HFF-Myc (cell line): Measurements from ENCODE around the gene PHGDH.

Experiments
- DNase-seq: peaks from one replicate; pipeline ENCODE4 v3.0.0-alpha.2; 2011; ENCODE audit warnings: low read depth; ENCODE audit errors: extremely low read depth
- H3K4me3 ChIP-seq: replicated peaks from 2 replicates; pipeline ENCODE4 v1.5.1; 2011; ENCODE audit warnings: low read depth, mild to moderate bottlenecking, control low read depth, low read length
- TF ChIP-seq, protein P1 (sequence below): IDR thresholded peaks from 2 replicates; pipeline ENCODE4 v1.5.1; 2012; ENCODE audit warnings: mild to moderate bottlenecking, low read depth, low read length, control low read depth; ENCODE audit errors: missing control alignments

Gene PHGDH

DNA sequence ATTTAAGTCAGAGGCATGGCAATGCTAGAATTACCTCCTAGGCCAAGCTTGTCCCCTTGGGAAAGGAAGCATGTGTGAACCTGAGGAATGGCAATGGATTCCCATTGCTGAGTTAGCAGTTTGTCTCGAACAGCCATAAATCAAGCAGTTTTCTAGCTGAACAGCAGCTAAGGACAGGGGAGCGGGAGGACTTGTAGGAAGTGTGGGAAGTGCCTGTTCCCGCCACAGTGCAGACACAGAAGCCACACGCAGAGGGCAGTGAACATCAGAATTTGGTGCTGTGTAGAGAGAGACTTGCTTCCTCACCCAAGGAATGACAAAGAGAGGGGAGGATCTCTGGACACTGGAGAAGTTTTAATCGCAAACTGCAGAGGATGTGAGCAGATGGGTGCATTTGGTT lies 3.8 kb downstream of the PHGDH start:
- TF ChIP-seq, protein P1, sequence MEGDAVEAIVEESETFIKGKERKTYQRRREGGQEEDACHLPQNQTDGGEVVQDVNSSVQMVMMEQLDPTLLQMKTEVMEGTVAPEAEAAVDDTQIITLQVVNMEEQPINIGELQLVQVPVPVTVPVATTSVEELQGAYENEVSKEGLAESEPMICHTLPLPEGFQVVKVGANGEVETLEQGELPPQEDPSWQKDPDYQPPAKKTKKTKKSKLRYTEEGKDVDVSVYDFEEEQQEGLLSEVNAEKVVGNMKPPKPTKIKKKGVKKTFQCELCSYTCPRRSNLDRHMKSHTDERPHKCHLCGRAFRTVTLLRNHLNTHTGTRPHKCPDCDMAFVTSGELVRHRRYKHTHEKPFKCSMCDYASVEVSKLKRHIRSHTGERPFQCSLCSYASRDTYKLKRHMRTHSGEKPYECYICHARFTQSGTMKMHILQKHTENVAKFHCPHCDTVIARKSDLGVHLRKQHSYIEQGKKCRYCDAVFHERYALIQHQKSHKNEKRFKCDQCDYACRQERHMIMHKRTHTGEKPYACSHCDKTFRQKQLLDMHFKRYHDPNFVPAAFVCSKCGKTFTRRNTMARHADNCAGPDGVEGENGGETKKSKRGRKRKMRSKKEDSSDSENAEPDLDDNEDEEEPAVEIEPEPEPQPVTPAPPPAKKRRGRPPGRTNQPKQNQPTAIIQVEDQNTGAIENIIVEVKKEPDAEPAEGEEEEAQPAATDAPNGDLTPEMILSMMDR = no peak
- DNase-seq = no peak
- H3K4me3 ChIP-seq = no peak overlapping the region

DNA sequence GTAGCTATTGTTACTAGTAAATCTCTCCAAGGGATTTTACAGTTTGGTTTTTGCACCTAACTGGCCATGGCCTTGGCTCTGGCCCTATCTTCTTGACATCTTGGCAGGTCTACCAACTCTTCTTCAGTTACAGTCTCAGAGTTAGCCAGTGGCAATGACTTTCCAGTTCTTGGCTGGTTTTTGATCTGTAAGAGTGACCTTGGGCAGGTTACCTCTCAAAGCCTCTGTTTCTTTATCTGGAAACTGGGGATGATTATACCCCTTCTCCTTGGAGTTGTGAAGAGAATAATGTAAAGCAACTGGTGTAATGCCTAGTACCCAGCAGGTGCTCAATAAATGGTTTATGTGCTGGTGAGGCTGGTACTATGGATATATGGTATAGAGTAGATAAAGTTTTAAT lies 6.7 kb downstream of the PHGDH start:
- TF ChIP-seq, protein P1 = no peak
- no peak for DNase-seq
- no peak overlapping the region for H3K4me3 ChIP-seq

DNA sequence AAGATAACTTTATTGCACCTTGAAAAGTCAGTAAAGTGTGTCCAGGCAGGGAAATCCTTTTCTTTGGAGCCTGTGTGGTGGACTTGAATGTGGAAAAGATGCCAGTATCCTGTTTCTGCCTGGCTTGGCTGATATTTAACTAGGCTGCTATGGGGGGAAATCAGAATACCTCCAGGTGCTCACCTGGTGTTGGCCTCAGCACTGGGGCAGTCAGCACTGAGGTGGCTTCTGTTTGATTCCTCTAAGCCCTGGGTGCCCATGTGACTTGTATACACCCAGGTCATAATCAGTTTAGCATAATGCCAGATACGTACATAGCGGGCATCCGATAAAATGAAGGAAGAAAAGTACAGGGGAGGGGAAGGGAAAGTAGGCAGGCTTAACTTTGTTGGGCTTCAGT lies 7.2 kb downstream of the PHGDH start:
- H3K4me3 ChIP-seq = no peak overlapping the region
- no peak for DNase-seq
- TF ChIP-seq, protein P1 = no peak

DNA sequence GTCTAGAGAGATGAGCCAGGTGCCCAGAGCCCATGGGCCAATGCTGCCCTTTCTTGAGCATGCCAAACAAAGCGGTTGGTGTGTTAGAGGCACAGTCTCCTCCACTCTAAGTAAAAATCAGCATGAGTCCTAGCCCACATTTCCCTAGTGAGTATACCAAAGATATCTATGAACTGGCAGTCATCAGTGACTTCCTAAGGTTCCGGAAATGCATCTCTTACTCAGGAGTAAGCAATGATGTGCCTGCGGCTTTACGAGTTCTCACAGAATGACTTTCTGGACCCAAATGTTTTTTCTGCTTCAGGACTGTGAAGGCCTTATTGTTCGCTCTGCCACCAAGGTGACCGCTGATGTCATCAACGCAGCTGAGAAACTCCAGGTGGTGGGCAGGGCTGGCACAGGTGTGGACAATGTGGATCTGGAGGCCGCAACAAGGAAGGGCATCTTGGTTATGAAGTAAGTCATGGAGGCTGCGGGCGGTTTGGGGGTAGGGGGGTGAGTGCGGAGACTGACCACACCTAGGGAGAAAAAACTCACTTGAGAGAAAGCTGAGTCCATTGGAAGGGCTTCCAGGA lies 9.2 kb downstream of the PHGDH start:
- TF ChIP-seq, protein P1 = no peak
- no peak for DNase-seq
- H3K4me3 ChIP-seq = no peak overlapping the region

DNA sequence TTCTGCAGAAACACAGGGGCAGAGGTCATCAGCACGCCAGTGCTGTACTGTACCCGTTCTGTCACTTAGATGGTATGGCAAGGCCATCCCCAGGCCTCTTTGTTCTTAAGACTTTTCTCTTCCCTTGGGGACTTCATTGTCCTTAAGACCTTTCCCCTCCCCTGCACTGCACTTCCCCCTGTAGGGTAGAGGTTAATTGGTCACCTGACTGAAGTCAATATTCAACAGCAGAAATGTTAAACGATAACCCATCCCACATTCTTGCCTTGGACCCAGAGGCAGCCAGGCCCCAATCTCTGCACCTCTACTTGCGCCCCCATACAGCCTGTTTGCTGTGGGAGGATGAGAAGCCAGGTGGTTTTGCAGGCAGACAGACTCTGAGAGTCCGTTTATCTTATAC lies 10.2 kb downstream of the PHGDH start:
- TF ChIP-seq, protein P1 = no peak
- no peak for DNase-seq
- no peak overlapping the region for H3K4me3 ChIP-seq

DNA sequence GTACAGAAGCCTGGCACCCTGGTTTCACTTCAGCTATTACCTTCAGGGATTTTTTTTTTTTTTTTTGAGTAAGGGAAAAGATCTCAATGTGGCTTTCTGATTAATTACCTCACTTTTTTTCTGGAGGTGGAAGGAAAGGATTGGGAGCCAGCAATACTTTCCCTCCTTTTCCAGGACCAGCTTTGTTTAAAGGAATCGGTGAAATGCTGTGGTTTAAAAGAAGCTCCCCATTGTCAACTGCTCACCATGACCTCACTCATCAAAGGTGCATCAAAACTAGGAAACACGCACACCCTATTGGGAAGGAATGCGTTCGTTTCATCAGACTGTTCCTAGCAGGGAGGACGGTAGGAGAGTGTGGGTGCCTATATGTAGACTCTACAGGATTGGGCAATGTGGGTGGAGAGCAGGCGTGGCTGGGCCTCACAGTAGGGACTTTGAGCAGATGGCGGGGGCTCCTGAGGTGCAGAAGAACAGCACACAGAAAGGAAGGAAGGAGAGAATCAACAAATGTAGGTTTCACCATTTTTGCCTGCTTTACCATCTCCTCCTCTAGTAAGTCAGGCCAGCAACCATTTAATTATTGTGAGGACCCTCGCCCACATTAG lies 13.0 kb downstream of the PHGDH start:
- DNase-seq = no peak
- H3K4me3 ChIP-seq = no peak overlapping the region
- TF ChIP-seq, protein P1 = no peak

DNA sequence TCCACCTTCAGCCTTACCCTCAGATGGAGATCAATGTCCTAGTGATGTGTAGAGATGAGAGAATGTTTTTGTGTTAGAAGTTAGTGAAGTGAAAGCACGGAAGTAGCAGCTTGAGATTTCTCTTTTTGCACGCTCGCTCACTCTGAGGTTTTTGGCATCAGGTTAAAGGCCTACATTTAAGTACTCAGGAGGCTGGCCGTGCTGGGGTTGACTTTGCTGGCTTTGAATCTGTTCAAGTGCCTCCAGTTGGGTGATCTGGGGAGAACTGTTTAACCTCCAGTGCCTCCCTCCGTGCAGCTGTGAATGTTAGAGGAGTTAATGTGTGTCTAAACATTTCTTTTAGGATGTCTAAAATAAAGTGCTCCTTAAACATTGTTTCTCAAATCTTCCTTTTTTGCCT lies 13.9 kb downstream of the PHGDH start:
- TF ChIP-seq, protein P1 = no peak
- no peak overlapping the region for H3K4me3 ChIP-seq
- DNase-seq = no peak
